ENCODE results near the gene GDI1. TPM values are rescaled to one million over a fixed set of nuclear protein-coding genes. Genes with fewer than 3 reads are reported as not detected.
"Not testable (repeated sequence)": the region's sequence is repeated elsewhere in the genome, so short reads cannot be mapped to it uniquely, and the experiment has no call there.

GDI1 gene
- 48.9 TPM for polyA plus RNA-seq (2013)

- ChIA-PET CTCF (no interaction called here), POLR2A (no interaction called here)
- WGBS (ENCODE audit: insufficient coverage), result 35% methylated on average over 55 of the region's 93 CpGs
- Histone ChIP-seq H3K9me3 (ENCODE audit: control extremely low read depth in 1 of 5, control insufficient read depth in 4 of 5, insufficient read depth in 2 of 5, low read depth in 1 of 5, low read length in 4 of 5) (peaks cover 0 to 9% (median 0%) of the 10 kb centered on the region in 5 experiments), H3K4me1 (ENCODE audit: control extremely low read depth in 1 of 4, control insufficient read depth in 4 of 4, insufficient read depth in 4 of 4, low read length in 3 of 4) (peaks cover 0 to 16% (median 6%) of the 10 kb centered on the region in 4 experiments), H3K27ac (ENCODE audit: insufficient read depth in 1 of 2, low read depth in 1 of 2, low read length in 2 of 2, poor library complexity in 1 of 2, severe bottlenecking in 2 of 2) (no peak within 1 kb of the TSS), H3K4me3 (ENCODE audit: control insufficient read depth in 1 of 7, extremely low read depth in 1 of 7, insufficient read depth in 4 of 7, low read depth in 2 of 7, low read length in 6 of 7) (peak within 1 kb of the TSS; percentile 46 to 80 (median 70)), H3K36me3 (ENCODE audit: control insufficient read depth in 4 of 4, insufficient read depth in 4 of 4, low read length in 3 of 4) (peaks cover 8 to 57% (median 36%) of the 10 kb centered on the region in 4 experiments), H3K27me3 (replicated peaks in 2 of 5; ENCODE audit: control insufficient read depth in 4 of 5, insufficient read depth in 5 of 5, low read length in 4 of 5) (peaks cover 0 to 2% (median 0%) of the 10 kb centered on the region in 5 experiments)
- peak; percentile 27 to 67 (median 45) for DNase-seq
These were observed at the start of gene GDI1 for GRCh38 chrX:154436983-154437752. Gene GDI1 (plus strand): TSS chrX:154437154. CDS start chrX:154437255, 101 bp downstream.

- POLR2A ChIA-PET; H3K27ac ChIP-seq (ENCODE audit: insufficient read depth in 1 of 2, low read depth in 1 of 2, low read length in 2 of 2, poor library complexity in 1 of 2, severe bottlenecking in 2 of 2); DNase-seq; H3K36me3 ChIP-seq (ENCODE audit: control insufficient read depth in 4 of 4, insufficient read depth in 4 of 4, low read length in 3 of 4); H3K9me3 ChIP-seq (ENCODE audit: control extremely low read depth in 1 of 5, control insufficient read depth in 4 of 5, insufficient read depth in 2 of 5, low read depth in 1 of 5, low read length in 4 of 5); H3K4me3 ChIP-seq (ENCODE audit: control insufficient read depth in 1 of 7, extremely low read depth in 1 of 7, insufficient read depth in 4 of 7, low read depth in 2 of 7, low read length in 6 of 7); H3K27me3 ChIP-seq (replicated peaks in 2 of 5; ENCODE audit: control insufficient read depth in 4 of 5, insufficient read depth in 5 of 5, low read length in 4 of 5); CTCF ChIA-PET; H3K4me1 ChIP-seq (ENCODE audit: control extremely low read depth in 1 of 4, control insufficient read depth in 4 of 4, insufficient read depth in 4 of 4, low read length in 3 of 4): not testable (repeated sequence)
- no CpG with 5 or more reads among the region's 20 CpGs for WGBS (ENCODE audit: insufficient coverage)
These were observed 48.9 kb upstream of the GDI1 start for GRCh38 chrX:154388094-154388493.

DNA sequence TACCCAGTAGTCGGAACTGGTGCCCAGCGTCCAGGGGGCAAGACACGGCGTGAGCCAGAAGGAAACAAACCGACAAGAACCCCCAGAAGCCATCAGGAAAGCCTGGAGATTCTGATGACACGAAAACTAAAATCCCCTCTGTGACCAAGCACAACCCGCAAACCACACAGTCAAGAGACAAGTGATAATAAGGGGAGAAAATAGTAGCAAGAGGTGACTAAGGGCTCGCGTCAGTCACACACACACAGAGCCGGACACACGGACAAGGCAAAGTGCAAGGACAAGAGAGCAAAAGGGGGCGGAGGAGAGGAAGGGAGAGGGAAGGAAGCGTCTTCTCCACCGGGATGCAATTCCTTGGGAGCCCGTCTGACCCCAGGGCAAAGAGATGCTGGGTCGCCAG lies 48.3 kb upstream of the GDI1 start:
- no CpG with 5 or more reads among the region's 16 CpGs for WGBS (ENCODE audit: insufficient coverage)
- H3K4me1 ChIP-seq (ENCODE audit: control extremely low read depth in 1 of 4, control insufficient read depth in 4 of 4, insufficient read depth in 4 of 4, low read length in 3 of 4); H3K9me3 ChIP-seq (ENCODE audit: control extremely low read depth in 1 of 5, control insufficient read depth in 4 of 5, insufficient read depth in 2 of 5, low read depth in 1 of 5, low read length in 4 of 5); POLR2A ChIA-PET; H3K4me3 ChIP-seq (ENCODE audit: control insufficient read depth in 1 of 7, extremely low read depth in 1 of 7, insufficient read depth in 4 of 7, low read depth in 2 of 7, low read length in 6 of 7); DNase-seq; H3K36me3 ChIP-seq (ENCODE audit: control insufficient read depth in 4 of 4, insufficient read depth in 4 of 4, low read length in 3 of 4); CTCF ChIA-PET; H3K27ac ChIP-seq (ENCODE audit: insufficient read depth in 1 of 2, low read depth in 1 of 2, low read length in 2 of 2, poor library complexity in 1 of 2, severe bottlenecking in 2 of 2); H3K27me3 ChIP-seq (replicated peaks in 2 of 5; ENCODE audit: control insufficient read depth in 4 of 5, insufficient read depth in 5 of 5, low read length in 4 of 5): not testable (repeated sequence)

- CTCF ChIA-PET; POLR2A ChIA-PET; DNase-seq; H3K27ac ChIP-seq (ENCODE audit: insufficient read depth in 1 of 2, low read depth in 1 of 2, low read length in 2 of 2, poor library complexity in 1 of 2, severe bottlenecking in 2 of 2); H3K4me3 ChIP-seq (ENCODE audit: control insufficient read depth in 1 of 7, extremely low read depth in 1 of 7, insufficient read depth in 4 of 7, low read depth in 2 of 7, low read length in 6 of 7); H3K4me1 ChIP-seq (ENCODE audit: control extremely low read depth in 1 of 4, control insufficient read depth in 4 of 4, insufficient read depth in 4 of 4, low read length in 3 of 4); H3K9me3 ChIP-seq (ENCODE audit: control extremely low read depth in 1 of 5, control insufficient read depth in 4 of 5, insufficient read depth in 2 of 5, low read depth in 1 of 5, low read length in 4 of 5); H3K27me3 ChIP-seq (replicated peaks in 2 of 5; ENCODE audit: control insufficient read depth in 4 of 5, insufficient read depth in 5 of 5, low read length in 4 of 5); H3K36me3 ChIP-seq (ENCODE audit: control insufficient read depth in 4 of 4, insufficient read depth in 4 of 4, low read length in 3 of 4): not testable (repeated sequence)
- WGBS (ENCODE audit: insufficient coverage), result no CpG with 5 or more reads among the region's 121 CpGs
These were observed 46.9 kb upstream of the GDI1 start for GRCh38 chrX:154389812-154390747.

- 97% methylated on average over 9 of the region's 17 CpGs for WGBS (ENCODE audit: insufficient coverage)
- POLR2A ChIA-PET, result interaction anchor here (0.6 to 3.0 kb wide), 2 partner anchors 13 to 136 kb away, joined by 3 to 18 read pairs; partner anchors contain the start of gene DNASE1L1
- H3K9me3 ChIP-seq (ENCODE audit: control extremely low read depth in 1 of 5, control insufficient read depth in 4 of 5, insufficient read depth in 2 of 5, low read depth in 1 of 5, low read length in 4 of 5); H3K27me3 ChIP-seq (replicated peaks in 2 of 5; ENCODE audit: control insufficient read depth in 4 of 5, insufficient read depth in 5 of 5, low read length in 4 of 5); DNase-seq; H3K27ac ChIP-seq (ENCODE audit: insufficient read depth in 1 of 2, low read depth in 1 of 2, low read length in 2 of 2, poor library complexity in 1 of 2, severe bottlenecking in 2 of 2); CTCF ChIA-PET; H3K4me3 ChIP-seq (ENCODE audit: control insufficient read depth in 1 of 7, extremely low read depth in 1 of 7, insufficient read depth in 4 of 7, low read depth in 2 of 7, low read length in 6 of 7): not testable (repeated sequence)
- H3K4me1 ChIP-seq (ENCODE audit: control extremely low read depth in 1 of 4, control insufficient read depth in 4 of 4, insufficient read depth in 4 of 4, low read length in 3 of 4), result peaks cover 0 to 22% (median 12%) of the 10 kb centered on the region in 4 experiments
- peaks cover 0 to 24% (median 13%) of the 10 kb centered on the region in 4 experiments for H3K36me3 ChIP-seq (ENCODE audit: control insufficient read depth in 4 of 4, insufficient read depth in 4 of 4, low read length in 3 of 4)
These were observed 40.6 kb upstream of the GDI1 start for GRCh38 chrX:154396363-154396762.

DNA sequence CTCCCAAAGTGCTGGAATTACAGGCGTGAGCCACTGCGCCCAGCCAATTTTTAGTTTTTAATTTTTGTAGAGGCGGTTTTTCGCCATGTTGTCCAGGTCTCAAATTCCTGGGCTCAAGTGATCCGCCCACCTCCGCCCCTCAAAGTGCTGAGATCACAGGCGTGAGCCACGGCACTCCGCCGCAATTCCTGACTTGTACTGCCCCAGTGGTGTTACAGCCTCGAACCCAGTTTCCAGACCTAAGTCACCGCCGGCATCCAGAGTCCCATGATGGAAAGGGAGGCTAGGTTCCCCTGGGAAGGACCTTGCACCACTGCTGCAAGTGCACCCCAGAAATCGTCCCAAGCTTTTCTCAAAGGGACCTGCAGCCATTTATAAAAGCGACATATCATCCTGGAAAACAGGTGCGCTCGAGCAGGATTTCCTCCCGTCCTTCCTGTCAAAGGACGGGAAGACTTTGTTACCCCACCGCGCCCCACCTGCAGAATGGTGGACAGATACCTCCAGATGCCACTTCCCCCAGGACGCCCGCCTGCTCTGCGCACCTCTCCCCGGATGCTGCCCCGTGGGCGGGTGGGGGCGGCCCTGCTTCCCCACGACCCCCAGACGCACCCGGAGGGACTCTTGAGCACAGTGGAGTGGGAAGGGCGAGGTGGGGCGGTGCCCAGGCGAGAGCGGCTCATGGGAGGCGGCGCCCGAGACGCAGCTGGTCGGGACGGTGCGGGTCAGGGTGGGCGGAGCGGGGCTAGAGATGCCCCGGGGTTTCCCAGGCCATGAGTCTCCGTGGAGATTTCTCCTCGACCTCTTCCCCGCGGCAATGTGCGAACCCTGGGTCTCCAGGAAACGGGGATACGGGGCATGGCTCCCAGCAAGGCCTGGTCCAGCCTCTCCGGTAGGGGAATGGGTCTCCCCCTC lies 39.7 kb upstream of the GDI1 start:
- Histone ChIP-seq H3K9me3 (ENCODE audit: control extremely low read depth in 1 of 5, control insufficient read depth in 4 of 5, insufficient read depth in 2 of 5, low read depth in 1 of 5, low read length in 4 of 5) (peaks cover 0 to 9% (median 0%) of the 10 kb centered on the region in 5 experiments), H3K4me1 (ENCODE audit: control extremely low read depth in 1 of 4, control insufficient read depth in 4 of 4, insufficient read depth in 4 of 4, low read length in 3 of 4) (peaks cover 0 to 22% (median 12%) of the 10 kb centered on the region in 4 experiments), H3K36me3 (ENCODE audit: control insufficient read depth in 4 of 4, insufficient read depth in 4 of 4, low read length in 3 of 4) (peaks cover 0 to 24% (median 13%) of the 10 kb centered on the region in 4 experiments), H3K4me3 (ENCODE audit: control insufficient read depth in 1 of 7, extremely low read depth in 1 of 7, insufficient read depth in 4 of 7, low read depth in 2 of 7, low read length in 6 of 7) (peak overlapping the region; percentile 37 to 89 (median 71)), H3K27me3 (replicated peaks in 2 of 5; ENCODE audit: control insufficient read depth in 4 of 5, insufficient read depth in 5 of 5, low read length in 4 of 5) (no peaks in the 10 kb centered on the region), H3K27ac (ENCODE audit: insufficient read depth in 1 of 2, low read depth in 1 of 2, low read length in 2 of 2, poor library complexity in 1 of 2, severe bottlenecking in 2 of 2) (peak overlapping the region; percentile 94 to 97)
- POLR2A ChIA-PET, result interaction anchor here (0.6 to 3.0 kb wide), 6 partner anchors 12 to 398 kb away, joined by 3 to 18 read pairs (median 6); partner anchors contain the start of genes DNASE1L1, SLC10A3 and TAFAZZIN
- DNase-seq, result peak in 2 of 3 donors; percentile 65 to 67
- CTCF ChIA-PET, result interaction anchor here (0.8 to 1.4 kb wide), 3 partner anchors 15 to 144 kb away, joined by 3 to 4 read pairs (median 3); no protein-coding TSS in a partner anchor
- WGBS (ENCODE audit: insufficient coverage), result 48% methylated on average over 48 of the region's 53 CpGs

Data from common myeloid progenitor, CD34-positive (primary cell).